Spleen (tissue), 11 donors: ENCODE results near the gene BTBD2. TPM values are rescaled to one million over a fixed set of nuclear protein-coding genes. Genes with fewer than 3 reads are reported as not detected.

Source experiments
- DNase-seq: peaks from one replicate; pipeline ENCODE4 v3.0.0-alpha.2; 2020
- H3K27ac ChIP-seq, 8 donors: fragments of 200-600 bp; sonication (generic) in 7 of 8; 1 replicate in 4 of 8; 2 replicates in 4 of 8; pipeline versions ENCODE4 v1.5.0 to v1.8.0; 2016 to 2021; ENCODE audit warnings: inconsistent platforms in 4 of 8, mild to moderate bottlenecking in 4 of 8, moderate library complexity in 1 of 8
- H3K27me3 ChIP-seq, 7 donors: fragments of 200-600 bp; sonication (generic) in 6 of 7; replicated peaks in 1 of 7; 1 replicate in 4 of 7; 2 replicates in 3 of 7; pipeline versions ENCODE4 v1.5.0 to v1.8.0; 2016 to 2021; ENCODE audit warnings: inconsistent platforms in 3 of 7, mild to moderate bottlenecking in 1 of 7
- H3K36me3 ChIP-seq, 6 donors: fragments of 200-600 bp; sonication (generic) in 5 of 6; 1 replicate in 4 of 6; 2 replicates in 2 of 6; pipeline versions ENCODE4 v1.5.0 to v1.8.0; 2016 to 2021; ENCODE audit warnings: inconsistent platforms in 2 of 6
- H3K4me1 ChIP-seq, 6 donors: fragments of 200-600 bp; sonication (generic) in 5 of 6; 1 replicate in 3 of 6; 2 replicates in 3 of 6; pipeline versions ENCODE4 v1.5.0 to v1.8.0; 2016 to 2021; ENCODE audit warnings: inconsistent platforms in 3 of 6
- H3K4me3 ChIP-seq, 8 donors: fragments of 200-600 bp; sonication (generic) in 7 of 8; 1 replicate in 4 of 8; 2 replicates in 4 of 8; pipeline versions ENCODE4 v1.5.0 to v1.8.0; 2016 to 2021; ENCODE audit warnings: inconsistent platforms in 4 of 8, mild to moderate bottlenecking in 4 of 8, moderate library complexity in 2 of 8
- H3K9me3 ChIP-seq, 8 donors: fragments of 200-600 bp; sonication (generic) in 7 of 8; 1 replicate in 4 of 8; 2 replicates in 4 of 8; pipeline versions ENCODE4 v1.5.0 to v1.8.0; 2016 to 2021; ENCODE audit warnings: inconsistent platforms in 4 of 8
- CTCF ChIP-seq, 11 experiments: fragments of 200-600 bp in 7 of 11; fragments of 450-650 bp in 4 of 11; sonication (generic) in 4 of 11; IDR thresholded peaks in 8 of 11; conservative IDR thresholded peaks in 3 of 11; 1 replicate in 7 of 11; 2 replicates in 4 of 11; pipeline versions ENCODE4 v1.4.0 to v1.8.0; 2016 to 2021; ENCODE audit warnings: antibody characterized with exemption in 11 of 11, inconsistent platforms in 4 of 11, mild to moderate bottlenecking in 1 of 11
- POLR2A ChIP-seq, 3 donors: fragments of 450-650 bp; IDR thresholded peaks; one replicate each; pipeline ENCODE4 v1.5.1; 2017; ENCODE audit warnings: antibody characterized with exemption in 3 of 3, mild to moderate bottlenecking in 1 of 3
- POLR2AphosphoS5 ChIP-seq, 3 donors: sonication (generic); formaldehyde crosslinking; IDR thresholded peaks; one replicate each; pipeline ENCODE4 v1.5.1; 2017; ENCODE audit warnings: antibody characterized with exemption in 3 of 3
- WGBS, 5 donors: extraction: QIAGEN DNeasy Blood & Tissue Kit in 3 of 5; methylation state at CpG; one replicate each; pipeline versions ENCODE4 v1.1.5 to v1.1.7; 2013 to 2018; 5-methylcytosine and 5-hydroxymethylcytosine counted together
- intact Hi-C: fragments of 100-400 bp; cut with DNase I; formaldehyde crosslinking; loops from one replicate; pipeline ENCODE4 v1.15.0; 2023; ENCODE audit warnings: low total_unique reads
- polyA plus RNA-seq, 3 donors: library from polyadenylated mRNA; stranded (reverse); fragments of 200-250 nt; gene quantifications; one replicate each; pipeline ENCODE4 v1.2.1, GENCODE V29; 2013
- total RNA-seq, 7 donors: library from RNA; depleted of rRNA in 3 of 7; stranded (reverse); fragments of >200 nt in 3 of 7; fragmentation: NEBNext Ultra II Directional in 4 of 7; extraction: Animal tissue kit (Norgen Biotek cat#: 25700) in 4 of 7; gene quantifications; one replicate each; pipeline versions ENCODE4 v1.1.0 to v1.2.1, GENCODE V29; 2016 to 2021
- donor health status: healthy with polysubstance abuse.
- donor health status: DM: no; HTN: no; CAD: no; lungs with moderate emphysema.
- donor health status: DM: no; HTN: no; CAD: no.
- donor health status: Bipolar disorder and iron deficiency.
- donor health status: healthy.
- donor health status: DM: no; HTN: no; CAD: no.
- donor health status: DM: yes; HTN: yes; CAD: no.

The BTBD2 gene
- total and polyA plus RNA-seq, 10 donors = 29.1 to 77.1 (median 57.1) TPM

GRCh38 chr19:2032296-2032941 lies 16.9 kb upstream of the BTBD2 start:
- peak; percentile 97 for DNase-seq
- H3K9me3 ChIP-seq = peaks cover 4 to 13% (median 9%) of the 10 kb centered on the region in 8 donors
- H3K4me1 ChIP-seq = peaks cover 25 to 89% (median 62%) of the 10 kb centered on the region in 6 donors
- peak overlapping the region; percentile 69 to 92 (median 88) for H3K27ac ChIP-seq
- no peaks in the 10 kb centered on the region for H3K27me3 ChIP-seq
- H3K4me3 ChIP-seq = peak overlapping the region in 4 of 8 donors; percentile 1 to 54 (median 16)
- TF ChIP-seq POLR2A (IDR thresholded peaks at IDR 0.05) (no peak), POLR2AphosphoS5 (IDR thresholded peaks at IDR 0.05) (peak; percentile 94 to 98 (median 94))
- intact Hi-C loops = no loop called here
- peaks cover 0 to 2% (median 0%) of the 10 kb centered on the region in 6 donors for H3K36me3 ChIP-seq
- 4 to 8% (median 6%) methylated on average over 19 of the region's 19 CpGs for WGBS, 5 donors

GRCh38 chr19:2027361-2027760 lies 11.8 kb upstream of the BTBD2 start:
- Histone ChIP-seq H3K36me3 (no peaks in the 10 kb centered on the region), H3K27me3 (no peaks in the 10 kb centered on the region), H3K9me3 (peaks cover 0 to 6% (median 0%) of the 10 kb centered on the region in 8 donors), H3K27ac (peak overlapping the region in 2 of 8 donors; percentile 73 to 91), H3K4me3 (no peak overlapping the region), H3K4me1 (peaks cover 7 to 66% (median 39%) of the 10 kb centered on the region in 6 donors)
- WGBS, 5 donors = 49 to 73% (median 59%) methylated on average over 9 of the region's 9 CpGs
- TF ChIP-seq CTCF (IDR thresholded peaks at IDR 0.05 in 8 of 11, conservative IDR thresholded peaks at IDR 0.05 in 3 of 11) (no peak), POLR2AphosphoS5 (IDR thresholded peaks at IDR 0.05) (no peak), POLR2A (IDR thresholded peaks at IDR 0.05) (no peak)
- intact Hi-C loops = no loop called here
- no peak for DNase-seq

- no peak for DNase-seq
- Histone ChIP-seq H3K27ac (peak overlapping the region in 1 of 8 donors; percentile 91), H3K9me3 (peaks cover 0 to 6% (median 0%) of the 10 kb centered on the region in 8 donors), H3K4me3 (no peak overlapping the region), H3K27me3 (no peaks in the 10 kb centered on the region), H3K36me3 (no peaks in the 10 kb centered on the region), H3K4me1 (peaks cover 4 to 60% (median 33%) of the 10 kb centered on the region in 6 donors)
- TF ChIP-seq POLR2A (IDR thresholded peaks at IDR 0.05) (no peak), POLR2AphosphoS5 (IDR thresholded peaks at IDR 0.05) (no peak), CTCF (IDR thresholded peaks at IDR 0.05 in 8 of 11, conservative IDR thresholded peaks at IDR 0.05 in 3 of 11) (no peak)
- intact Hi-C loops = no loop called here
- WGBS, 5 donors = 85 to 95% (median 93%) methylated on average over 10 of the region's 10 CpGs
Measured at GRCh38 chr19:2026770-2027169, 11.3 kb upstream of the BTBD2 start.

- WGBS, 5 donors = 94 to 100% (median 98%) methylated on average over 2 of the region's 2 CpGs
Measured at GRCh38 chr19:2022289-2022688, 6.8 kb upstream of the BTBD2 start.

More at GRCh38 chr19:2022289-2022688, 6.8 kb upstream of the BTBD2 start:
- Histone ChIP-seq H3K36me3 (no peaks in the 10 kb centered on the region), H3K27me3 (no peaks in the 10 kb centered on the region), H3K4me3 (no peak overlapping the region), H3K27ac (no peak overlapping the region), H3K4me1 (peaks cover 5 to 26% (median 13%) of the 10 kb centered on the region in 6 donors), H3K9me3 (peaks cover 0 to 6% (median 0%) of the 10 kb centered on the region in 8 donors)
- intact Hi-C loops = no loop called here
- TF ChIP-seq POLR2A (IDR thresholded peaks at IDR 0.05) (no peak), CTCF (IDR thresholded peaks at IDR 0.05 in 8 of 11, conservative IDR thresholded peaks at IDR 0.05 in 3 of 11) (no peak), POLR2AphosphoS5 (IDR thresholded peaks at IDR 0.05) (no peak)
- no peak for DNase-seq
